Measurements from ENCODE around the gene GATA3.

Gene GATA3

DNA sequence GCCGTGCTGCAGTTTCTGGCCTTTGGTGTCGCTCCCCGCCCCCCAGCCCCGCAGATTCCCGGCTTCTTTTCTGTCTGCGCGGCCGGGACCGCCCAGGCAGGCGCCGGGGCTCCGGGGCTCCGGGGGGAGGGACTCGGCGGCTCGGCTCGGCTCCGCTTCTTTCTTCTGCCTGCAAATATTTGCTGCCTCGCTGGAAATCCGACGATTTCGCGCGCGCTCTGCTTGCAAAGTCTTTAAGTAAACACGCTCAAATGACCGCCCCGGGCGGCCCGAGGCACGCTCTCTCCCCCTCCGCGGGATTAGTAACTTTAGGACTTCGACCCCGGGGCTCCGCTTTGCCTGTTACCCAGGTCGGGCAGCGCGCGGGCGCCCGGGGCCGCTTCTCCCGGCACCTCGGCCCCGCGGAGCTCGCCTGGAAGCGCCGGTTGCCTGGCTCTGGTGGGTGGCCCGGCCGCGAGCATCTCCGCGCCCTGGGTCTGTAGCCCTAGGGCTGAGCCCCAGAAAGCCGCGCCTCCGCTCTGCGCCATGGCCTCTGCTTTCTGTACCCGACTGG is 3.9 kb upstream of the GATA3 start:
- in situ Hi-C loops (cut with MboI; ENCODE audit: low sequenced_read_pairs): no loop called here

DNA sequence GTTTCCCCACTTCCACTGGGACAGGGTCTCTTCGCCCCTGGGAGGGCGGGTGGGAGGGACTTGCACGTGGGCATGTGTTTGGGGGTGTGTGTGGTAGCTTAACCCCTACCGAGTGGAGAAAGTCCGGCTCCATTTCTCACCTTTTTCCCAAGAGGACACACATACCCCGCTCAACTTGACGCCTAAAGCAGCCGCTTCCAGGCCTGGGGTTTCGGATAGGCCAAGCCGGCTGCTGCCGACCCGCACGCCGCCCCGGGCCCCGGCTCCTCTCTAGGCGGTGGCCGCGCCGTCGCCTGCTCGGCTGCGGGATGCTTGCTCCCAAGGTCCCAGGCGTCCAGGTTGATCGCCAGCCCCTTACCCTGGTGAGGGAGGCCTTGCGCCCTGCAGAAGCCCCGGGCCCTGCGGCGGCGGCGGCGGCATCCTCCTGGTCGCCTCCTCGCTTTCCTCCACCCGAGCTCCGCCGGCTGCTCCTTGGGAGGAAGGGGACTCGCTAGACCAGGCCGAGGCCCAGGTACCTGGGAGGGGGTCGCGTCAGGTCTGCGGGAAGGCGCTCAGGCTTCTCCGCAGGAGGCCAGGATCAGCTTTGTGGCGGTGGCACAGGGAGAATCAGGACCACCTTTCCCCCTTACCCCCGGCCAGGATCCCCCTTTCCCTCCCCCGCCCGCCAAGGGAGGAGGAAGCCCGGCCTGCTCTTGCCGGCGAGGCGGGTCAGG is 3.2 kb upstream of the GATA3 start:
- in situ Hi-C loops (cut with MboI; ENCODE audit: low sequenced_read_pairs): no loop called here

DNA sequence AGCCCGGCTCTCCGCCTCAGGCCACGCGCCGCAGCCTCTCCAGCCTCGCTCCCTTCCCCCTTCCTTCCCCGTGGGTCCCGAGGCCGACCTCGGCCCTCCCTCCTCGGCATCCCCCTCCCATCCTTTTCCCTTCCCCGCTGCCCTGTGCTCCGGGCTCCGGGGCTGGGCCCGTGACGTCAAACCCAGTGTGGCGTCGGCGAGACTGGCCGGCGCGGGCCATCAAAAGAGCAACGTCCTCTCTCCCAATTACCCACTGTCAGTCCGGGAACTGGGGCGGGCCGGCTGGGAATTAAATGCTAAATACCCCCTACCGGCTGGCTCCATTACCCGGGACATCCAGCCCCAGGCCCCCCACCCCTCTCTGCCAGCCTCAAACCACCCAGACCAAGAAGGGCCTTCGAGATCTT is 2.6 kb upstream of the GATA3 start:
- in situ Hi-C loops (cut with MboI; ENCODE audit: low sequenced_read_pairs): no loop called here

DNA sequence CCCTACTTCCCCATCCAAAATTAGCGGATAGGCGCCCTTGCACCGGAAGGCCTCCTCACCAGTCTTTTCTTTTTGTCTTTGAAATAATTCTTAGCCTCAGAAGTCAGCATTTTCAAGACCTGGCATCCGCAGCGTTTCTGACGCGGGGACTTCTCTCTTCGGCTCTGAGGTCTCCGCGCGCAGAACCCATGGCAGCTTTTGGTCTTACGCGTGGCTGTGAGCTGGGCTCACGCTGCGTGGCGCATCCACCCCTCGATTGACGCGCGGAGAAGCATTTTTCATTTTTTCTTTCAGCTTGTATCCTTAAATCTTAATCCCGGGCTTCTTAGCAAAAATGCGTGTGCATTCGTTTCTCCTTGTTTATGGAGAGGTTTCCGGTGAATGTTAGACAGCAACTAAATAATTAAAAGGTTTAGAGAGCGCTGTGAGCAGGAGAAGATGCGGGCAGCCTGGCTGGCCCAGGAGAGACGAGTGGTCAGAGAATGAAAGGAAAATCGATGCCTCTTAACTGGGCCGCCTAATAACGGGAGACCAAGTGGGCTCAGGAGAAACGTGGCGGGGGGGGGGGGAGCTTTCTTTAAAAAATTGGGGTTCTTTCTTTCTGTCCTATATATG is 2.0 kb upstream of the GATA3 start:
- in situ Hi-C loops (cut with MboI; ENCODE audit: low sequenced_read_pairs): no loop called here

DNA sequence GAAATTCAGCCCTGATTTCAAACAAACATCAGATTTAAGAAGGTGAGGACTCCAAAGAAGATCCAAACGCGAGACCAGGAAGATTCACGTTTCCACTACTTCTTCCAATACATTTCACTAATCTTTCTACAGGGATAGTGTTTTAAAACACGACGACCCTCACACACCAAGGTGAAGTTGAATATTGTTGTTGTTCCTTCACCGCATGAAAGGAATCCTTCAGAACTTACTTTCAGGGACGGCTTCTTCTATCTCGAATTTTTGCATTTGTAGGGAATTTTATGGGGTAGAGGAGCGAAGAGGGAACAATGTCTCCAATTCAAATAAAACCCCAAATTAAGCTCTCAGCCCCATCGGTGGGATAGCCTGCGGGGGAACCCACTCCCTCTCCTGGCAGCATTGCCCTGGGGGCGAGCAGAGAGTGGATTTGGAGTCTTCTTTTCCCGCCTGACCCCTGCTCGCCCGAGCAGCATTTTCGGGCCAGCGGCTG is 1.5 kb upstream of the GATA3 start:
- in situ Hi-C loops (cut with MboI; ENCODE audit: low sequenced_read_pairs): no loop called here

DNA sequence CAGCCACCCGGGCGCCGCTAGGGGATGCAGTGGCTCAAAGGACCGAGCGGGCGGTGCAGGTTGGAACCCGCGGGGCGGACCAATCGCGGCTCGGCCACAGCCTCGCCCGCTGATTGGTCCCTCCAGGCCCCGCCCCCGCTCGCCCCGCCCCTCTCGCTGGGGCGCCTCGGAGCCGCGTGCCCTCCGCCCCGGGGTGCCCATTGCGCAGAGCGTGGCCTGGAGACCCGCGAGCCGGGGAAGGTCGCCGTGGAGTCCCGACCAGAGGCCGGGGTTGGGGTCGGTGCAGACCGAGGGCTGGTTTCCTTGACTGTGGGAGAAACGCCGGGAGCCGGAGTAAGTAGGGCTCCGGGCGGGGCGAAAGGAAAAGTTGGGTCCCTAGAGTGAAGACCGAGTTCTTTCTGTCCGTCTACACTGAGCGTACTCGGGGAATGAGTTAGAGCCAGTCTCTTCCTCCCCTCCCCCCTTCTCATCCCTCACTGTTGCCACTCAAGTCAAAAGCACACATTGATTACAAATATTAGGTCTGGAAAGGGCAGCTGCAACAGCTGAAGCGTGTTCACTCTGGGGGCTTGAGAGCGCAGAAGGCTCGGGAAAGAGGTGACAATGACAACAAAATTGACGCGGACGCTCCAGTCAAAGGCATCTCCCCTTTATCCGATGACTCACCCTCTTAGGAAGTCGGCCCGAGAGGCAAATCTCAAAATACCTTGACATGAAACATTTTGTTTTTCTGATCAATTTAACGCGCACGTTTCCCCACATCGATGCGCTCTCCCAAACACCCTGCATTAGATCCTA is 843 bp upstream of the GATA3 start:
- in situ Hi-C loops (cut with MboI; ENCODE audit: low sequenced_read_pairs): no loop called here

DNA sequence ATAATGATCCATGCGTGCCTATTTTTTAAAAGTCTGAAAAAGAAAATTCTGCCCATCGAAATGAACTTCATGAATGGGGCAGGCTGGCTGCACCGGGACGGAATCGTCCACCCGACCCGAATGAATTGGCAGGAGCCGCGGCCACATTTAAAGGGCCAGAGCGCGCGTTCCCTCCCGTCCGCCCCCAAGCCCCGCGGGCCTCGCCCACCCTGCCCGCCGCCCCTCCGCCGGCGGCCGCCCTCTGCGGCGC is 319 bp upstream of the GATA3 start:
- in situ Hi-C loops (cut with MboI; ENCODE audit: low sequenced_read_pairs): no loop called here

DNA sequence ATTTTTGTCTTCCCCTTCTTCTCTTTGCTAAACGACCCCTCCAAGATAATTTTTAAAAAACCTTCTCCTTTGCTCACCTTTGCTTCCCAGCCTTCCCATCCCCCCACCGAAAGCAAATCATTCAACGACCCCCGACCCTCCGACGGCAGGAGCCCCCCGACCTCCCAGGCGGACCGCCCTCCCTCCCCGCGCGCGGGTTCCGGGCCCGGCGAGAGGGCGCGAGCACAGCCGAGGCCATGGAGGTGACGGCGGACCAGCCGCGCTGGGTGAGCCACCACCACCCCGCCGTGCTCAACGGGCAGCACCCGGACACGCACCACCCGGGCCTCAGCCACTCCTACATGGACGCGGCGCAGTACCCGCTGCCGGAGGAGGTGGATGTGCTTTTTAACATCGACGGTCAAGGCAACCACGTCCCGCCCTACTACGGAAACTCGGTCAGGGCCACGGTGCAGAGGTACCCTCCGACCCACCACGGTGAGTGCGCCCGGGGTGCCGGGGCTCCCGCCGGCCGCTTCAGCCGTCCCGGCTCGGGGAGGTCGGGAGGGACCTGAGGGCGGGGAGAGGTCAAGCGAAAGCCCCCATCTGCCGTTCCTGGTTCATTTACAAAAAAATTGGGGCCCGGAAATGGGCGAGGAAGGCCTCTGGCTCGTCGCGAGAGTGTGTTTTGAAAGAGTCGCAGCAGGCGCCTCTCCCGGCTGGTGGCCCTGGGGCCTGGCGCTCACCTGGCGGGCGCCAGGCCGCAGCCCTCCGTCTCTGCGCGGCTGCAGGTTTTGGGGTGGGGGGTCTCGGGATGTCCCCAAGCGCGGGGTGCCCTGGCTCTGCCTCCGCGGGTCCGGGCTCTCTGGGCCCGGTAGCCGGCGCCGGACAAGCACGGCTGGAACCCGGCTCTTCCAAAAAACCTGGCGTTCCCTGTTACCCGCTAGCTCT is 1.2 kb downstream of the GATA3 start:
- in situ Hi-C loops (cut with MboI; ENCODE audit: low sequenced_read_pairs): no loop called here

DNA sequence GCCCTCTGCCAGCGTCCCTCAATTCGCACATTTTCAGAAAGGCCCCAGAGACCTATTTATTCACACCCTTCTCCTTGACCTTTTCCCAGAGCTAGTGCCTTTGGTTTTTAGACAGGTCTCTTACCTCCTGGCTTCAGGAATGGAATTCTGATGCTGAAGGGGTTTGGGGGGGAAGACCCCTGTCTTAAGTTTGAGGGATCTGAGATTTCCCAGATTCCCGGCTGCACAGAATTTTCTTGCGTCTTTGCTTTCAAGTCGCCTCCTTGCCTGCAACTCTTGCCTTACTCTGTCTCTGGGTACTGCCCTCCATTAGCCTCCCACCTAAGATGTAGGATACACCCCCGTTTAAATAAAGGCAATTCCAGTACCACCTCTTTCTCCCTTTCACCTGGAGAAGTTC is 1.9 kb downstream of the GATA3 start:
- in situ Hi-C loops (cut with MboI; ENCODE audit: low sequenced_read_pairs): no loop called here

DNA sequence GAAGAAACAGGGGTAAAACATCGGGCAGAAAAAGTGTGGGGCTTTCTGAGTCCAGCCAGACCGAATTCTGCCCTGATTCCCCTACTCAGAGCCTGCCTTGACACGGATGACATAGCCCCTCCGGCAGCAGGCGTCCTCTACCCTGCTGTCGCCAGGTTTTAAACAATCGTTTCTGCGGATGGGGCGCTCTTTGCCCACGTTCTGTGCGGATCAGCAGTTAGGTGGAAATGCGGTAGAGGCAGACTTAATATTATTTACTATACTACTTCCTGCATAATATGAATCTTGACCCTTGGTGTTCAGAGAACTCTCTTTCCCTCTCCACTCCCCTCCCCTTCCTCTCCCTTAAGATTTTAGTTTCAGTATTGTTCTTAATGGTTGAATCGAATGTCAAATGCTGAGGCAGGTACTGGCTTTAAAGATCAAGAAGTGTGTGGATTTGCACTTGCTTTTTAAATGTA is 2.4 kb downstream of the GATA3 start:
- in situ Hi-C loops (cut with MboI; ENCODE audit: low sequenced_read_pairs): no loop called here

DNA sequence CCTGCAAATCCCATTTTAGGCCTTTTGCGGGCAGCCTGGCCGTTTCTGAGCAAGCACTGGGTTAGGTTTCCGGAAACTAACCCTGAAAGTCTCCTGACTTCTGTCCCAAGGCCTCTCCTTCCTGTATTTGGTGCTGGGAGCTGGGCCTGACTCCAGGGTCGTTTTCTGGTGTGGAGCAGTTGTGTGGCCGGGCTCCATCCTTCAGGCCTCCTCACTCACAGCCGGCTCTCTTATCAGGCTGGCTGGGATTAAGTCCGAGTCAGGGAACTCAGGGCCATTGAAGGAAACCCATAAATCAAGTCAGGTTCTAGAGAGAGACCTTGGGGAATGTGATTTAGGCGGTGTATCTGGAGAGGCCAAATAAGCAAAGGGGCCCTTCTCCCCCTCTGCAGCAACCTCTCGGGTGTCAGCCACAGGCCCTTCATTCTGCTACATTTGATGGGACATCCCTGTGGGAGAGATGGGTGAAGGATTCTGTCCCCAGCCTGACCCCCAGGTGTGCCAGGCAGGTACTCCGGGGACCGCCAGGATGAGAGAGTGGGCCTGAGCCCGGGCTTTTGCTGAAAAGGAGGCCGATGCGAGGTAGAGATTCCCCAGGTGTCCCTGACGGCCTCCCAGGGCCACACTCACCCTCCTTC is 3.3 kb downstream of the GATA3 start:
- in situ Hi-C loops (cut with MboI; ENCODE audit: low sequenced_read_pairs): no loop called here

DNA sequence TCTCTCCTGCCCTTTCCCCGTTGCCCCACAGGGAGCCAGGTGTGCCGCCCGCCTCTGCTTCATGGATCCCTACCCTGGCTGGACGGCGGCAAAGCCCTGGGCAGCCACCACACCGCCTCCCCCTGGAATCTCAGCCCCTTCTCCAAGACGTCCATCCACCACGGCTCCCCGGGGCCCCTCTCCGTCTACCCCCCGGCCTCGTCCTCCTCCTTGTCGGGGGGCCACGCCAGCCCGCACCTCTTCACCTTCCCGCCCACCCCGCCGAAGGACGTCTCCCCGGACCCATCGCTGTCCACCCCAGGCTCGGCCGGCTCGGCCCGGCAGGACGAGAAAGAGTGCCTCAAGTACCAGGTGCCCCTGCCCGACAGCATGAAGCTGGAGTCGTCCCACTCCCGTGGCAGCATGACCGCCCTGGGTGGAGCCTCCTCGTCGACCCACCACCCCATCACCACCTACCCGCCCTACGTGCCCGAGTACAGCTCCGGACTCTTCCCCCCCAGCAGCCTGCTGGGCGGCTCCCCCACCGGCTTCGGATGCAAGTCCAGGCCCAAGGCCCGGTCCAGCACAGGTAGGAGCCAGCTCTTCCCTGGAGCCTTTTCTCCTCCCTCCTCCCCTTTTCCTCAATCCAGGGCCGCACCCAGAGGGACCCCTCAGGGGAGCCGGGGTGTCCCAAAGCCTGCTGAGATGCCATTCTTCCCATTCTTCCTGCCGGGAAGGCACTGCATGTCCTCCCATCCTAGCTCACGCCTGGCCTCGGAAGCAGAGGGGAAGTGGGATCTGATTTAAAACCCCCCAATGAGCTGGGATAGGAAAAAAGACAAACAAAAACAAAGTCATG is 4.0 kb downstream of the GATA3 start:
- in situ Hi-C loops (cut with MboI; ENCODE audit: low sequenced_read_pairs): no loop called here

DNA sequence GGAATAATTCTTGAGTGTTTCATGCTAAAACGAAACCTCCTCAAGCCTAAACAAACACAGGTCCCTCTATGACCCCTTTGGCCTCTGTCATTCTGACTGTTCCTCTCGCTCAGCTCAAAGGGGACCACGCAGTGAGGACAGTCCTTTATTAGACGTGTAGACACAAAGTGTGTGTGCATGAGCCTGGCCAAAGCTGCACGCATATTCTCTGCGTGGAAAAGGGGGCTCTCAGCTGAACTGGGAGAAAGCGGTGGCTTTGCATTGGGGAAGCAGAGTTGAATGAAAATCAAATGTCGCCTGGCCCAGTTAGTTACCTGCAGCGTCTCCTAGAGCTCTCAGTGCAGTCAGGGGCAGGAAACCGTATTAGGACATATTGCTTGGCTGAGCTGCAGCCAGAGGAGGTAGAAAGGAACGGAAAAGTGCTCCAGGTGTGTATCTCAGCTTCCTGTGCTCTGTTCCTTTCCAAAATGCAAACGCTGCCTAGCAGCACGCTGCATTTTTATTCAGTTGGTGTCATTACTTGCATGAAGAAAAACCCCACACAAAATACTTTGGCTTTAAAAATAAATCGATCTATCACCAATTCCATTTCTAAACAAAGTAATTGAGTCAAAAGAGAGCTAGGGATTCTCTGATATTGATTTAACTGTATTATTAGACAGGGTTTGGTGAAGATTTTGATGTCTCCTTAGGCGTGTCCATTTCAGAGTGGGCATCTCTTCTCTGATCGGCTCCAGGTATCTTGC is 4.9 kb downstream of the GATA3 start:
- in situ Hi-C loops (cut with MboI; ENCODE audit: low sequenced_read_pairs): no loop called here

DNA sequence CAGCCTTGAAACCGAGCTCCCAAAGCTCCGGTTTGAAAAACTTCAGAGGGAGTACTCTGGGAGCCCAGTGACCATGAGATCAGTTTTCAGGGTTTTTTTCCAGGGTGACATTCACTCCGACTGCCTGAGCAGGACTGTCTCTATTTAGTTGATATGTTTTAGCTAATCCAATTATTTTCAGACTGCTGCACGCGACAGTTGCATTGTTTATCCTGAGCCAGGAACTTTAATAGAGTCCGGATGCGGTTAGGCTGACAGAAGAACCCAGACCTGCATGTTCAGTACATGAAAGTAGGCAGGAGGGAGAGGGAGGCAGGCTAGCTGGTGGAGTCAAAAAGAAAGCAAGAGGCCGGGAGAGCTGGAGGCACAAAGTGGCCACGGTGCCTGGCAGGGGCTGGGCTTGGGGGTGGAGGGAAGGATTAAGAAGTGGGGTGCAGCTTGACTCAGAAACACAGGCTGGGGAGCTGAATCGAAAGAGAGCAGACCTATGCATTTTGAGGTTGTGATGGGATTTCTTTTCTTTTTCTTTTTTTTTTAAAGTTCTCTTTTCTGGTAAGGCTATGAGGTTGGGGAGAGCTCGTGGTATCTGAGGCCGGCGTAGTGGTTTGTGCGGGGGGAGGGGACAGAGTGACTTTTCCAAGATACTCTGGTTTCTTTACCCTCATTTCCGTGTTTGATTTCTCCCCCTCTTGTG is 5.7 kb downstream of the GATA3 start:
- in situ Hi-C loops (cut with MboI; ENCODE audit: low sequenced_read_pairs): no loop called here

DNA sequence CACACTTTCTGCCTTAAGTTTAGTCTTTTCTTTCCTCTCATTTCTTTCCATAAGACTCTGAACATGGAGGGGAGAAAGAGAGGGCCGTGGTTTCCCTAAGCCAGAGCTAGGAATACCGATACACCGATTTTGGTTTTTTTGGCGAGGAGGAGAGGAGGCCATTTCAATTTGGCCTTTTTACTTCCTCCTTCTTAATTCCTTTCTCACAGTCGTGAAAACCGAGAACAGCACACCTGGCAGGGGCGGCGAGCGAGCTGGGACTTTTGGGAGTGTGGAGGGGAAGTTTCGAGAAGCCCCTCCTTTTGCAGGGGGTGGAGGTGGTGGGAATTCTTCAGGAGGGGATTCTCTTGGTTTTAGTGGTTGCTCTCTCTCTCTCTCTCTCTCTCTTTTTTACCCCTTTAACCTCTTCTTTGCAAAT is 6.2 kb downstream of the GATA3 start:
- in situ Hi-C loops (cut with MboI; ENCODE audit: low sequenced_read_pairs): no loop called here

DNA sequence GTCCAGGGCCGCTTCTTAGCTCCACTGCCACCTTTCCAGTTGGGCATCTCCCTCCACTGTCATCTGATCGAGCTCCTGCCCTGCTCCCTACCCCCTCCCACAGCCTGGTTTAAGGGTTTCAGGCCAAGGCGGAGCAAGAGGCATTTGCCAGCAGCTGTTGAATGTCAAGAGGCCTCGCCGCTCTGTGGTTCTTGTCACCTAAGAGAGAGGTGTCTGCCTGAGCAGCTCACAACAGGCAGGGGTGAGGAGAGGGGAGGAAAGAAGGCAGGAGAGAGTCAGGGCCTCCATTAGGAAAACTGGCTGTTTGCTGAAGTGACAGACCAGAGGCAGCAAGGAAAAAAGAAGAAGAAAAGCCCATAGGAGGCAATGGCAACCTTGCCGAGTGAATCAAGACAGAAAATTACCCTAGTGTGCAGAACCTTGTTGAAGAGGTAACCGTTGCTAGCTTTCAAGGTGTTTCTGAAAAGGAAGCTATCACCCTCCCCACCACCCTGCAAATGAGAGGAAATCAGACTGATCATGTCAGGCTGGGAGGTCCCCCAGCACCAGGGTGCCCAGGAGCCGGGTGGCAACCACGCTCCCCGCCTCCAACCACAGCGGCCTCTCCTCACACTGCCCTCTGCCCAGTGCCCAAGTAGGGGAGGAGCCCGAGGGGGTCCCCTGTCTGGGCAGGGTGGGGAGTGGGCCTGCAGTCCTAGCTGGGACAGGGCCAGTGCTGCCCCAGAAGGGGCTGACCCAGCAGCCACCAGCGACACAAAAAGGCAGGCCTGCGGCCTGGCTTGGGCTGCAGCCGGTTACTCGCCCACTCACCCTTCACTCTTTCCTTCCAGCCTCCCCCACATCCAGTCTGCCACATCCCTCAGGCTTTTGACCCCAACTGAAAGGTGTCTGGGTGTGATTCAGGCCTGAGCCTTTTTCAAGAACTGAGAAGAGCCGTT is 7.1 kb downstream of the GATA3 start:
- in situ Hi-C loops (cut with MboI; ENCODE audit: low sequenced_read_pairs): no loop called here

Measured in HL-60/S4 (cell line).